HepG2 (cell line): ENCODE results near the gene EFNA4. TPM values are rescaled to one million over a fixed set of nuclear protein-coding genes. Genes with fewer than 3 reads are reported as not detected.

Experiments used
- CC2D1A ChIP-seq: sonication (generic); formaldehyde crosslinking; IDR thresholded peaks from 2 replicates; pipeline ENCODE4 v1.8.1; 2023; ENCODE audit warnings: mild to moderate bottlenecking, missing genetic modification reagents
- EEA1 ChIP-seq: sonication (generic); formaldehyde crosslinking; IDR thresholded peaks from 2 replicates; pipeline ENCODE4 v1.5.1; 2020; ENCODE audit warnings: mild to moderate bottlenecking, missing genetic modification reagents, borderline replicate concordance
- ELF3 ChIP-seq: IDR thresholded peaks from 2 replicates; pipeline ENCODE4 v1.6.1; 2016; ENCODE audit warnings: missing genetic modification reagents, missing compliant biosample characterization
- ERF ChIP-seq: IDR thresholded peaks from 2 replicates; pipeline ENCODE4 v1.6.1; 2018; ENCODE audit warnings: missing biosample characterization, missing genetic modification reagents
- KLF15 ChIP-seq: sonication (generic); formaldehyde crosslinking; IDR thresholded peaks from 2 replicates; pipeline ENCODE4 v1.8.1; 2023; ENCODE audit warnings: borderline replicate concordance, mild to moderate bottlenecking, inconsistent platforms, missing genetic modification reagents, mixed read lengths
- MTA1 ChIP-seq: sonication (generic); formaldehyde crosslinking; IDR thresholded peaks from 2 replicates; pipeline ENCODE4 v1.4.0; 2020; ENCODE audit warnings: missing genetic modification reagents, mild to moderate bottlenecking, borderline replicate concordance
- MTA3 ChIP-seq: sonication (generic); formaldehyde crosslinking; IDR thresholded peaks from 2 replicates; pipeline ENCODE4 v1.4.0; 2020; ENCODE audit warnings: missing genetic modification reagents
- NONO ChIP-seq, 2 experiments: fragments of 450-650 bp in 1 of 2; sonication (generic) in 1 of 2; formaldehyde crosslinking in 1 of 2; IDR thresholded peaks in 1 of 2; conservative IDR thresholded peaks in 1 of 2; 2 replicates each; pipeline versions ENCODE4 v1.6.1 to v1.8.0; 2017 to 2022; ENCODE audit warnings: mild to moderate bottlenecking in 1 of 2, missing genetic modification reagents in 1 of 2, moderate library complexity in 1 of 2
- RNF2 ChIP-seq: fragments of 450-650 bp; conservative IDR thresholded peaks from 2 replicates; pipeline ENCODE4 v1.6.1; 2016; ENCODE audit warnings: low read depth
- SKI ChIP-seq: fragments of 450-650 bp; IDR thresholded peaks from one replicate; pipeline ENCODE4 v1.6.1; 2018; ENCODE audit warnings: mild to moderate bottlenecking; ENCODE audit not compliant: partially characterized antibody
- SRSF4 ChIP-seq: fragments of 200-400 bp; formaldehyde crosslinking; IDR thresholded peaks from one replicate; pipeline ENCODE4 v1.6.1; 2018; ENCODE audit warnings: mild to moderate bottlenecking, low read depth, low read length, moderate library complexity; ENCODE audit not compliant: poor library complexity, severe bottlenecking
- SRSF9 ChIP-seq: fragments of 200-400 bp; formaldehyde crosslinking; IDR thresholded peaks from 2 replicates; pipeline ENCODE4 v1.6.1; 2018; ENCODE audit warnings: borderline replicate concordance, mild to moderate bottlenecking, low read depth, low read length; ENCODE audit not compliant: insufficient read depth, poor library complexity, severe bottlenecking
- SRY ChIP-seq: sonication (generic); formaldehyde crosslinking; IDR thresholded peaks from 2 replicates; pipeline ENCODE4 v1.8.0; 2022; ENCODE audit warnings: mild to moderate bottlenecking, missing genetic modification reagents
- TERF1 ChIP-seq: sonication (generic); formaldehyde crosslinking; IDR thresholded peaks from 2 replicates; pipeline ENCODE4 v1.8.0; 2022; ENCODE audit warnings: mild to moderate bottlenecking, missing genetic modification reagents, moderate library complexity
- ZFX ChIP-seq: sonication (generic); formaldehyde crosslinking; IDR thresholded peaks from 2 replicates; pipeline ENCODE4 v1.4.0; 2020; ENCODE audit warnings: mild to moderate bottlenecking, low read depth, missing genetic modification reagents, moderate library complexity
- ZNF234 ChIP-seq: sonication (generic); formaldehyde crosslinking; conservative IDR thresholded peaks from 2 replicates; pipeline ENCODE4 v1.5.1; 2020; ENCODE audit warnings: mild to moderate bottlenecking, missing genetic modification reagents
- polyA plus RNA-seq, 8 experiments: library from polyadenylated mRNA; depleted of rRNA in 3 of 8; stranded (reverse) in 7 of 8; unstranded in 1 of 8; fragments of >200 nt; fragmentation: Illumina TruSeq in 4 of 8; extraction: Trizol in 4 of 8; gene quantifications; 2 replicates each; pipeline versions ENCODE4 v1.2.1 to v1.2.3, GENCODE V29; 2011 to 2016; ENCODE audit warnings: low read depth in 4 of 8, missing spikeins in 1 of 8, mixed read lengths in 1 of 8; ENCODE audit not compliant: insufficient read depth in 1 of 8
- total RNA-seq, 5 experiments: library from RNA; depleted of rRNA; stranded (reverse); fragments of >200 nt; fragmentation: Illumina TruSeq; extraction: Trizol; gene quantifications; 2 replicates each; pipeline ENCODE4 v1.2.3, GENCODE V29; 2016; ENCODE audit warnings: low read depth in 1 of 5
- TF ChIP-seq, protein P1 (sequence below): sonication (generic); formaldehyde crosslinking; conservative IDR thresholded peaks from 2 replicates; pipeline ENCODE4 v1.8.0; 2022; ENCODE audit warnings: mild to moderate bottlenecking, moderate library complexity, missing genetic modification reagents
- TF ChIP-seq, protein P2 (sequence below): sonication (generic); formaldehyde crosslinking; IDR thresholded peaks from 2 replicates; pipeline ENCODE4 v1.8.0; 2022; ENCODE audit warnings: mild to moderate bottlenecking, missing genetic modification reagents; ENCODE audit not compliant: insufficient replicate concordance
- TF ChIP-seq, protein P3 (sequence below): IDR thresholded peaks from 2 replicates; pipeline ENCODE4 v1.6.1; 2012; ENCODE audit warnings: inconsistent platforms
- TF ChIP-seq, protein P4 (sequence below): sonication (generic); formaldehyde crosslinking; IDR thresholded peaks from 2 replicates; pipeline ENCODE4 v1.4.0; 2020; ENCODE audit warnings: mild to moderate bottlenecking, low read depth, missing genetic modification reagents
- TF ChIP-seq, protein P5 (sequence below): sonication (generic); formaldehyde crosslinking; IDR thresholded peaks from 2 replicates; pipeline ENCODE4 v1.5.1; 2020; ENCODE audit warnings: missing genetic modification reagents, mild to moderate bottlenecking, borderline replicate concordance

Gene EFNA4
- total and polyA plus RNA-seq, 2 of the 13 experiments (the other 11 are each of a cell fraction or from before 2014, with no cell fraction given), result 12.0 to 17.2 TPM

- TF ChIP-seq, protein P1, sequence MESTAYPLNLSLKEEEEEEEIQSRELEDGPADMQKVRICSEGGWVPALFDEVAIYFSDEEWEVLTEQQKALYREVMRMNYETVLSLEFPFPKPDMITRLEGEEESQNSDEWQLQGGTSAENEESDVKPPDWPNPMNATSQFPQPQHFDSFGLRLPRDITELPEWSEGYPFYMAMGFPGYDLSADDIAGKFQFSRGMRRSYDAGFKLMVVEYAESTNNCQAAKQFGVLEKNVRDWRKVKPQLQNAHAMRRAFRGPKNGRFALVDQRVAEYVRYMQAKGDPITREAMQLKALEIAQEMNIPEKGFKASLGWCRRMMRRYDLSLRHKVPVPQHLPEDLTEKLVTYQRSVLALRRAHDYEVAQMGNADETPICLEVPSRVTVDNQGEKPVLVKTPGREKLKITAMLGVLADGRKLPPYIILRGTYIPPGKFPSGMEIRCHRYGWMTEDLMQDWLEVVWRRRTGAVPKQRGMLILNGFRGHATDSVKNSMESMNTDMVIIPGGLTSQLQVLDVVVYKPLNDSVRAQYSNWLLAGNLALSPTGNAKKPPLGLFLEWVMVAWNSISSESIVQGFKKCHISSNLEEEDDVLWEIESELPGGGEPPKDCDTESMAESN (CRISPR knock-in tag), result peak; percentile 65
- TF ChIP-seq SRY (CRISPR knock-in tag) (peak; percentile 49; the same call in 1 of the 2 replicates), NONO (IDR thresholded peaks at IDR 0.05) (no peak), NONO (CRISPR knock-in tag; conservative IDR thresholded peaks at IDR 0.05) (0 out of 2 replicates have a peak, but pooled peaks have one; percentile 40), RNF2 (no peak), ZFX (CRISPR knock-in tag) (peak; percentile 85), ZNF234 (no peak), SRSF9 (no peak), MTA1 (CRISPR knock-in tag) (no peak; the same call in 1 of the 2 replicates), MTA3 (CRISPR knock-in tag) (no peak), ELF3 (CRISPR knock-in tag) (0 out of 2 replicates have a peak, but pooled peaks have one; percentile 13), SRSF4 (no peak), CC2D1A (no peak), EEA1 (CRISPR knock-in tag) (no peak), ERF (CRISPR knock-in tag) (0 out of 2 replicates have a peak, but pooled peaks have one; percentile 21), KLF15 (CRISPR knock-in tag) (peak; percentile 70; the same call in 1 of the 2 replicates), TERF1 (CRISPR knock-in tag) (no peak), SKI (peak; percentile 17)
- TF ChIP-seq, protein P2, sequence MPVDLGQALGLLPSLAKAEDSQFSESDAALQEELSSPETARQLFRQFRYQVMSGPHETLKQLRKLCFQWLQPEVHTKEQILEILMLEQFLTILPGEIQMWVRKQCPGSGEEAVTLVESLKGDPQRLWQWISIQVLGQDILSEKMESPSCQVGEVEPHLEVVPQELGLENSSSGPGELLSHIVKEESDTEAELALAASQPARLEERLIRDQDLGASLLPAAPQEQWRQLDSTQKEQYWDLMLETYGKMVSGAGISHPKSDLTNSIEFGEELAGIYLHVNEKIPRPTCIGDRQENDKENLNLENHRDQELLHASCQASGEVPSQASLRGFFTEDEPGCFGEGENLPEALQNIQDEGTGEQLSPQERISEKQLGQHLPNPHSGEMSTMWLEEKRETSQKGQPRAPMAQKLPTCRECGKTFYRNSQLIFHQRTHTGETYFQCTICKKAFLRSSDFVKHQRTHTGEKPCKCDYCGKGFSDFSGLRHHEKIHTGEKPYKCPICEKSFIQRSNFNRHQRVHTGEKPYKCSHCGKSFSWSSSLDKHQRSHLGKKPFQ (CRISPR knock-in tag), result no peak
- TF ChIP-seq, protein P3, sequence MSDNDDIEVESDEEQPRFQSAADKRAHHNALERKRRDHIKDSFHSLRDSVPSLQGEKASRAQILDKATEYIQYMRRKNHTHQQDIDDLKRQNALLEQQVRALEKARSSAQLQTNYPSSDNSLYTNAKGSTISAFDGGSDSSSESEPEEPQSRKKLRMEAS, result no peak
- TF ChIP-seq, protein P4, sequence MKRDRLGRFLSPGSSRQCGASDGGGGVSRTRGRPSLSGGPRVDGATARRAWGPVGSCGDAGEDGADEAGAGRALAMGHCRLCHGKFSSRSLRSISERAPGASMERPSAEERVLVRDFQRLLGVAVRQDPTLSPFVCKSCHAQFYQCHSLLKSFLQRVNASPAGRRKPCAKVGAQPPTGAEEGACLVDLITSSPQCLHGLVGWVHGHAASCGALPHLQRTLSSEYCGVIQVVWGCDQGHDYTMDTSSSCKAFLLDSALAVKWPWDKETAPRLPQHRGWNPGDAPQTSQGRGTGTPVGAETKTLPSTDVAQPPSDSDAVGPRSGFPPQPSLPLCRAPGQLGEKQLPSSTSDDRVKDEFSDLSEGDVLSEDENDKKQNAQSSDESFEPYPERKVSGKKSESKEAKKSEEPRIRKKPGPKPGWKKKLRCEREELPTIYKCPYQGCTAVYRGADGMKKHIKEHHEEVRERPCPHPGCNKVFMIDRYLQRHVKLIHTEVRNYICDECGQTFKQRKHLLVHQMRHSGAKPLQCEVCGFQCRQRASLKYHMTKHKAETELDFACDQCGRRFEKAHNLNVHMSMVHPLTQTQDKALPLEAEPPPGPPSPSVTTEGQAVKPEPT (CRISPR knock-in tag), result 0 out of 2 replicates have a peak, but pooled peaks have one; percentile 16
- TF ChIP-seq, protein P5, sequence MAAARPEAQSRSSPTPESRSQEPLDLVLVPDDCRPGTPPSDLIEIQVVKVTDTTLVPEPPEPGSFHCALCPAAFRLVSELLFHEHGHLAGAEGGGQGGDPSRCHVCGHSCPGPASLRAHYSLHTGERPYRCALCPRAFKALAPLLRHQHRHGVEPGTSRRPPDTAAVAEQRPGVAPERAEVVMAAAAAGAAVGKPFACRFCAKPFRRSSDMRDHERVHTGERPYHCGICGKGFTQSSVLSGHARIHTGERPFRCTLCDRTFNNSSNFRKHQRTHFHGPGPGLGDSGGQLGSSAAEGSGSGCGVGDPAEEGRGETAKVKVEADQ (CRISPR knock-in tag), result peak; percentile 73; the same call in 1 of the 2 replicates
These were observed at the start of gene EFNA4 (continued) for GRCh38 chr1:155063550-155064110.
